ENCODE results near the gene HEPN1. TPM values are rescaled to one million over a fixed set of nuclear protein-coding genes. Genes with fewer than 3 reads are reported as not detected.

HEPN1 gene
- total RNA-seq, 2 donors from 2014 or later, result not detected

- Histone ChIP-seq H3K27me3 (no peaks in the 10 kb centered on the region), H3K4me1 (no peaks in the 10 kb centered on the region), H3K4me3 (no peak overlapping the region), H3K36me3 (replicated peaks in 1 of 2; ENCODE audit: insufficient read depth in 1 of 2, low read depth in 2 of 2) (no peaks in the 10 kb centered on the region), H3K9me3 (no peaks in the 10 kb centered on the region), H3K27ac (peak overlapping the region in 2 of 4 donors; percentile 53 to 58)
- no peak for TF ChIP-seq POLR2A (IDR thresholded peaks at IDR 0.05)
- no peak for DNase-seq
- ATAC-seq, result no peak
- intact Hi-C loops (cut with DNase I), result no loop called here
- 69 to 83% methylated on average over 6 to 8 of the region's 9 CpGs for WGBS, 2 donors
Observed at GRCh38 chr11:124896821-124897391, 22.1 kb upstream of the HEPN1 start.

GRCh38 chr11:124897674-124898262, 21.3 kb upstream of the HEPN1 start, which contains the start of gene ROBO4:
Gene ROBO4 (minus strand): TSS chr11:124897865. CDS start chr11:124897795, 70 bp downstream.
- intact Hi-C loops (cut with DNase I), result no loop called here
- Histone ChIP-seq H3K27me3 (no peaks in the 10 kb centered on the region), H3K36me3 (replicated peaks in 1 of 2; ENCODE audit: insufficient read depth in 1 of 2, low read depth in 2 of 2) (no peaks in the 10 kb centered on the region), H3K4me3 (no peak within 1 kb of the TSS), H3K9me3 (no peaks in the 10 kb centered on the region), H3K4me1 (no peaks in the 10 kb centered on the region), H3K27ac (peak within 1 kb of the TSS in 2 of 4 donors; percentile 53 to 58)
- ATAC-seq, result peak; percentile 52
- no peak for DNase-seq
- 32 to 45% methylated on average over 11 to 12 of the region's 12 CpGs for WGBS, 2 donors
- TF ChIP-seq POLR2A (IDR thresholded peaks at IDR 0.05), result peak in 2 of 3 donors; percentile 26
- no peak for TF ChIP-seq CTCF (IDR thresholded peaks at IDR 0.05)

GRCh38 chr11:124898263-124898680, 20.8 kb upstream of the HEPN1 start:
- intact Hi-C loops (cut with DNase I), result no loop called here
- DNase-seq (no peak), ATAC-seq (no peak)
- Histone ChIP-seq H3K27me3 (no peaks in the 10 kb centered on the region), H3K27ac (peak overlapping the region in 2 of 4 donors; percentile 53 to 58), H3K4me1 (no peaks in the 10 kb centered on the region), H3K9me3 (no peaks in the 10 kb centered on the region), H3K4me3 (no peak overlapping the region), H3K36me3 (replicated peaks in 1 of 2; ENCODE audit: insufficient read depth in 1 of 2, low read depth in 2 of 2) (no peaks in the 10 kb centered on the region)
- TF ChIP-seq POLR2A (IDR thresholded peaks at IDR 0.05), result no peak
- TF ChIP-seq CTCF (IDR thresholded peaks at IDR 0.05), result no peak
- 62 to 64% methylated on average over 3 of the region's 3 CpGs for WGBS, 2 donors

GRCh38 chr11:124898711-124899110, 20.3 kb upstream of the HEPN1 start:
- H3K27me3 ChIP-seq, result no peaks in the 10 kb centered on the region
- TF ChIP-seq POLR2A (IDR thresholded peaks at IDR 0.05), result no peak
- no peak for TF ChIP-seq CTCF (IDR thresholded peaks at IDR 0.05)
- no peaks in the 10 kb centered on the region for H3K9me3 ChIP-seq
- DNase-seq (no peak), ATAC-seq (peak; percentile 40)
- intact Hi-C loops (cut with DNase I), result no loop called here
- H3K4me1 ChIP-seq, result no peaks in the 10 kb centered on the region
- H3K27ac ChIP-seq, result peak overlapping the region in 3 of 4 donors; percentile 16 to 58 (median 53)
- WGBS, 2 donors, result 19 to 35% methylated on average over 5 of the region's 5 CpGs
- H3K4me3 ChIP-seq, result no peak overlapping the region
- no peaks in the 10 kb centered on the region for H3K36me3 ChIP-seq (replicated peaks in 1 of 2; ENCODE audit: insufficient read depth in 1 of 2, low read depth in 2 of 2)

- TF ChIP-seq CTCF (IDR thresholded peaks at IDR 0.05), result no peak
- no peak for TF ChIP-seq POLR2A (IDR thresholded peaks at IDR 0.05)
- Histone ChIP-seq H3K9me3 (no peaks in the 10 kb centered on the region), H3K27me3 (no peaks in the 10 kb centered on the region), H3K4me1 (no peaks in the 10 kb centered on the region), H3K27ac (peak overlapping the region in 3 of 4 donors; percentile 16 to 53 (median 44)), H3K36me3 (replicated peaks in 1 of 2; ENCODE audit: insufficient read depth in 1 of 2, low read depth in 2 of 2) (no peaks in the 10 kb centered on the region), H3K4me3 (no peak overlapping the region)
- WGBS, 2 donors, result 33 to 47% methylated on average over 6 of the region's 6 CpGs
- intact Hi-C loops (cut with DNase I), result no loop called here
- ATAC-seq, result no peak
- DNase-seq, result no peak
Observed at GRCh38 chr11:124899383-124900145, 19.5 kb upstream of the HEPN1 start.
